WTC11 (cell line): ENCODE measurements around the gene IL24. TPM values are rescaled to one million over a fixed set of nuclear protein-coding genes. Genes with fewer than 3 reads are reported as not detected.

Experiments used
- ATAC-seq: fragments of 200-7000 bp; cut with Tn5 transposase; 2 replicates; pipeline ENCODE4 v1.10.0; 2021; ENCODE audit warnings: mild to moderate bottlenecking, moderate library complexity
- CTCF ChIA-PET: fragments of 300-600 bp; sonication (Branson Sonifier 250); formaldehyde crosslinking; loops from one replicate; lab custom pipeline; 2021; ENCODE audit warnings: antibody characterized with exemption; lab: Charles Lee
- POLR2A ChIA-PET: fragments of 350-600 bp; sonication (Branson Sonifier 250); formaldehyde crosslinking; loops from one replicate; lab custom pipeline; 2021; ENCODE audit warnings: antibody characterized with exemption; lab: Charles Lee
- DNase-seq: peaks from one replicate; pipeline ENCODE4 v3.0.0; 2021; ENCODE audit warnings: low spot score
- H3K27ac Mint-ChIP-seq: 2 replicates; pipeline ENCODE4 v1.8.0; 2021; ENCODE audit warnings: mixed read lengths
- H3K27me3 Mint-ChIP-seq: 2 replicates; pipeline ENCODE4 v1.8.0; 2021; ENCODE audit warnings: low read depth, mild to moderate bottlenecking, moderate library complexity, mixed read lengths
- H3K36me3 Mint-ChIP-seq: 2 replicates; pipeline ENCODE4 v1.8.0; 2021; ENCODE audit warnings: mixed read lengths
- H3K4me1 Mint-ChIP-seq: 2 replicates; pipeline ENCODE4 v1.8.0; 2022; ENCODE audit warnings: mixed read lengths
- H3K4me3 Mint-ChIP-seq: 2 replicates; pipeline ENCODE4 v1.8.0; 2021; ENCODE audit warnings: mild to moderate bottlenecking, moderate library complexity, mixed read lengths
- H3K9me3 Mint-ChIP-seq: 2 replicates; pipeline ENCODE4 v1.8.0; 2021; ENCODE audit warnings: mixed read lengths
- ATF1 ChIP-seq: sonication (generic); formaldehyde crosslinking; IDR thresholded peaks from 2 replicates; pipeline ENCODE4 v1.8.1; 2023; ENCODE audit warnings: mild to moderate bottlenecking, moderate library complexity, missing genetic modification reagents
- E2F1 ChIP-seq: sonication (generic); formaldehyde crosslinking; IDR thresholded peaks from 2 replicates; pipeline ENCODE4 v1.8.0; 2022; ENCODE audit warnings: mild to moderate bottlenecking, missing genetic modification reagents
- ETV6 ChIP-seq: sonication (generic); formaldehyde crosslinking; IDR thresholded peaks from 2 replicates; pipeline ENCODE4 v1.8.1; 2022; ENCODE audit warnings: mild to moderate bottlenecking, missing genetic modification reagents
- HMGA2 ChIP-seq: fragments of 250-450 bp; sonication (Bioruptor Pico); IDR thresholded peaks from 2 replicates; pipeline ENCODE4 v1.4.0; 2021; ENCODE audit warnings: mild to moderate bottlenecking, moderate library complexity
- IRF1 ChIP-seq: sonication (generic); formaldehyde crosslinking; IDR thresholded peaks from 2 replicates; pipeline ENCODE4 v1.8.0; 2023; ENCODE audit warnings: missing genetic modification reagents
- PREB ChIP-seq: sonication (generic); formaldehyde crosslinking; IDR thresholded peaks from 2 replicates; pipeline ENCODE4 v1.8.1; 2022; ENCODE audit warnings: mild to moderate bottlenecking, missing genetic modification reagents, moderate library complexity, borderline replicate concordance
- RORB ChIP-seq: fragments of 250-450 bp; sonication (Bioruptor Pico); IDR thresholded peaks from 2 replicates; pipeline ENCODE4 v1.9.0; 2021; ENCODE audit warnings: mild to moderate bottlenecking
- ZNF121 ChIP-seq: sonication (generic); formaldehyde crosslinking; IDR thresholded peaks from 2 replicates; pipeline ENCODE4 v1.8.0; 2023; ENCODE audit warnings: missing genetic modification reagents
- ZNF263 ChIP-seq: sonication (generic); formaldehyde crosslinking; IDR thresholded peaks from 2 replicates; pipeline ENCODE4 v1.8.1; 2022; ENCODE audit warnings: low read depth, mild to moderate bottlenecking, moderate library complexity, missing genetic modification reagents
- ZNF281 ChIP-seq: sonication (generic); formaldehyde crosslinking; IDR thresholded peaks from 2 replicates; pipeline ENCODE4 v1.8.0; 2023; ENCODE audit warnings: mild to moderate bottlenecking, missing genetic modification reagents
- total RNA-seq: library from RNA; stranded (reverse); gene quantifications from 3 replicates; pipeline ENCODE4 v1.2.3, GENCODE V29; 2021
- TF ChIP-seq, protein P1 (sequence below): fragments of 250-450 bp; sonication (Bioruptor Pico); IDR thresholded peaks from 2 replicates; pipeline ENCODE4 v1.9.0; 2021; ENCODE audit warnings: mild to moderate bottlenecking, borderline replicate concordance

IL24 gene
- total RNA-seq, 1 experiment from 2014 or later = not detected

DNA sequence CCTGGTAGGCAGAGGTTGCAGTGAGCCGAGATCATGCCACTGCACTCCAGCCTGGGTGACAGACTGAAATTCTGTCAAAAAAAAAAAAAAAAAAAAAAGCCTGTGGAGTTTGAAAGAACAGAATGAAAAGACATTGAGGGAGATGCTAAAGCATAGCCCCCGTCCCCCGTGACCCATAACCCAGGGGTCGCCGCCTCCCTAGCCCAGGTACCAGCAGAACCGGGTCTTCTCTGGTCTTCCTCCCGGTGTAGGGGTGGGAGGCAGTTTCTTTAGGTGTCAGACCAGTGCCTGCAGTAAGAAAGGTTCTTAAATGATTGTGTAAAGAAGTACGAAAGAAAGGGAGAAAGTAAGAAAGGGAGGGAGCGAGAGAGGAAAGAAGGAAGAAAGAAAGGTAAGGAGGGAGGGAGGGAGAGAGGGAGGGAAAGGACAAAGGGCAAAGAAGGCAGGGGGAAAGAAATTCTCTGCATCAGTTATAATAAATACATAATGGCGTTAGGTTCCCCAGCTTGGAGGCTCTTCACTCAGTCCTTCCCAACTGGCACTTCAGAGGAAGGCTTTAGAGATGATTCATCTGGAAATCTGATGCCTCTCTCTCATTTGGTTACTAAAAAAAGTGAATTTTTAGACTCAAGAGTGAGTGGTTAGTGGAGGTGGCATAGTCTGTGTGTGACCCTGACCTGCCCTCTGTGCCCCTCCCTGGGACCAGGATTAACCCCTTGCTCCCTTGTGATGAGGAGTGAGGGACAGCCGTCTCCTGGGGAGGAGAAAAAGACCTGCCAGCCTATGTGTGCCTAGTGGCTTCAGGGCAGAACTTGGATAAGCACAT is 1.1 kb downstream of the IL24 start (continued):
- no peak for TF ChIP-seq E2F1 (CRISPR knock-in tag)
- TF ChIP-seq IRF1 (CRISPR knock-in tag) = no peak
- TF ChIP-seq, protein P1, sequence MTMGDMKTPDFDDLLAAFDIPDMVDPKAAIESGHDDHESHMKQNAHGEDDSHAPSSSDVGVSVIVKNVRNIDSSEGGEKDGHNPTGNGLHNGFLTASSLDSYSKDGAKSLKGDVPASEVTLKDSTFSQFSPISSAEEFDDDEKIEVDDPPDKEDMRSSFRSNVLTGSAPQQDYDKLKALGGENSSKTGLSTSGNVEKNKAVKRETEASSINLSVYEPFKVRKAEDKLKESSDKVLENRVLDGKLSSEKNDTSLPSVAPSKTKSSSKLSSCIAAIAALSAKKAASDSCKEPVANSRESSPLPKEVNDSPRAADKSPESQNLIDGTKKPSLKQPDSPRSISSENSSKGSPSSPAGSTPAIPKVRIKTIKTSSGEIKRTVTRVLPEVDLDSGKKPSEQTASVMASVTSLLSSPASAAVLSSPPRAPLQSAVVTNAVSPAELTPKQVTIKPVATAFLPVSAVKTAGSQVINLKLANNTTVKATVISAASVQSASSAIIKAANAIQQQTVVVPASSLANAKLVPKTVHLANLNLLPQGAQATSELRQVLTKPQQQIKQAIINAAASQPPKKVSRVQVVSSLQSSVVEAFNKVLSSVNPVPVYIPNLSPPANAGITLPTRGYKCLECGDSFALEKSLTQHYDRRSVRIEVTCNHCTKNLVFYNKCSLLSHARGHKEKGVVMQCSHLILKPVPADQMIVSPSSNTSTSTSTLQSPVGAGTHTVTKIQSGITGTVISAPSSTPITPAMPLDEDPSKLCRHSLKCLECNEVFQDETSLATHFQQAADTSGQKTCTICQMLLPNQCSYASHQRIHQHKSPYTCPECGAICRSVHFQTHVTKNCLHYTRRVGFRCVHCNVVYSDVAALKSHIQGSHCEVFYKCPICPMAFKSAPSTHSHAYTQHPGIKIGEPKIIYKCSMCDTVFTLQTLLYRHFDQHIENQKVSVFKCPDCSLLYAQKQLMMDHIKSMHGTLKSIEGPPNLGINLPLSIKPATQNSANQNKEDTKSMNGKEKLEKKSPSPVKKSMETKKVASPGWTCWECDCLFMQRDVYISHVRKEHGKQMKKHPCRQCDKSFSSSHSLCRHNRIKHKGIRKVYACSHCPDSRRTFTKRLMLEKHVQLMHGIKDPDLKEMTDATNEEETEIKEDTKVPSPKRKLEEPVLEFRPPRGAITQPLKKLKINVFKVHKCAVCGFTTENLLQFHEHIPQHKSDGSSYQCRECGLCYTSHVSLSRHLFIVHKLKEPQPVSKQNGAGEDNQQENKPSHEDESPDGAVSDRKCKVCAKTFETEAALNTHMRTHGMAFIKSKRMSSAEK (CRISPR knock-in tag) = no peak

DNA sequence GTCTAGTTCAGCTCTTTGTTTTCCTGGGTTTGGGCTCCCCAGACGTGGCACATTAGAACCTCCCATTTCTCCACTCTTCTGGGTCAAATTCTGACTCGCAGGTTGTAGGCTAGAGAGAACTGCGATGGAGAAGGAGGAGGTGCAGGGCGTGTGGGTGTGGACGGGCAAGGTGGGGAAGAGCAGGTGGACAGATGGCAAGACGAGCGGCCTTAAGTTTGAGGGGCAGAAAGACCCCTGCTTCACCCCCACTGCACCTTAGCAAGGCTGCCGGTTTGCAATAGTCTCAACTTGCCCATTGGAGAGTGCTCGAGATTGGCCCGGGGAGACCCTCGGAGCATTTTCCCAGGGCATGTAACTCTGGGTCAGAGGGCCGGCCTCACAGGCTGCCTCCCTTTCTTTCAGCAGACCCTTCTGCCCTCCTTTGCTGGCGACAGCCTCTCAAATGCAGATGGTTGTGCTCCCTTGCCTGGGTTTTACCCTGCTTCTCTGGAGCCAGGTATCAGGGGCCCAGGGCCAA is 1.7 kb downstream of the IL24 start:
- no peaks in the 10 kb centered on the region for H3K36me3 Mint-ChIP-seq
- H3K27me3 Mint-ChIP-seq = no peaks in the 10 kb centered on the region; the same call in 1 of the 2 replicates
- H3K9me3 Mint-ChIP-seq = no peaks in the 10 kb centered on the region
- POLR2A ChIA-PET = no interaction called here
- no peak for ATAC-seq
- no peak for TF ChIP-seq ZNF281 (CRISPR knock-in tag)
- no peak for TF ChIP-seq ZNF121 (CRISPR knock-in tag)
- TF ChIP-seq, all 79 proteins: peak for 0
- no peak for DNase-seq
- H3K4me1 Mint-ChIP-seq = peaks cover 5% of the 10 kb centered on the region; the same call in 1 of the 2 replicates
- H3K27ac Mint-ChIP-seq = no peak overlapping the region; the same call in 1 of the 2 replicates
- H3K4me3 Mint-ChIP-seq = no peak overlapping the region
- CTCF ChIA-PET = no interaction called here

- Mint-ChIP-seq H3K9me3 (no peaks in the 10 kb centered on the region), H3K27ac (no peak overlapping the region), H3K36me3 (no peaks in the 10 kb centered on the region), H3K4me3 (no peak overlapping the region), H3K27me3 (no peaks in the 10 kb centered on the region; the same call in 1 of the 2 replicates), H3K4me1 (peaks cover 5% of the 10 kb centered on the region; the same call in 1 of the 2 replicates)
- TF ChIP-seq ZNF263 (CRISPR knock-in tag) = no peak
- TF ChIP-seq RORB = no peak
- no peak for TF ChIP-seq ETV6 (CRISPR knock-in tag)
- TF ChIP-seq PREB = no peak
- no peak for TF ChIP-seq HMGA2 (CRISPR knock-in tag)
- TF ChIP-seq ATF1 (CRISPR knock-in tag) = no peak
- POLR2A ChIA-PET = no interaction called here
- no peak for ATAC-seq
- CTCF ChIA-PET = interaction anchor here (0.9 to 1.2 kb wide), 2 partner anchors 13 to 21 kb away, joined by 3 to 7 read pairs; no protein-coding TSS in a partner anchor
- DNase-seq = no peak
These were observed 2.5 kb downstream of the IL24 start for GRCh38 chr1:206899717-206900116.
